ENCODE results near the gene KIF5A. TPM values are rescaled to one million over a fixed set of nuclear protein-coding genes. Genes with fewer than 3 reads are reported as not detected.

KIF5A gene
- total RNA-seq, 4 donors from 2014 or later = 2.1 to 3.2 (median 2.4) TPM

DNA sequence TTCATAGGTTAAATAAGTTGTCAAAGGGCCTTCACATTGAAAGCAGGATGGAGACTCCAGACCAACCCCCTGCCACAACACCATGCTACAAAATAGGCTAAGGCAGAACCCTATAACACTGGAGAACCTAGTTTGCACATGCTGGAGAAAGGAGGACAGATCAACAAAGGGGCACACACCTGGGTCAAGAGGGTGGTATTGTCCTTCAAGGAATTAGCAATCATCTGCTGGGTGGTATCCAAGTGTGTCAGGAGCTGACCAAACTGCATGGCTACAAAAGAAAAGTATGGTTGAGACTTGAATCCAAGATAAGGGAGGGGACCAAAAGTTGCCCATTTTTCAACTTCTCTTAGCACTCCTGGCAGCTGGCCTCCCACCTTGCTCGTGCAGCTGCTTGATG lies 18.0 kb upstream of the KIF5A start:
- H3K36me3 ChIP-seq = peaks cover 78 to 97% (median 88%) of the 10 kb centered on the region in 4 donors
- no peak overlapping the region for H3K27ac ChIP-seq (replicated peaks in 1 of 4)

GRCh38 chr12:57533108-57533507 lies 16.7 kb upstream of the KIF5A start:
- WGBS = 91% methylated on average over 8 of the region's 8 CpGs
- Histone ChIP-seq H3K27ac (replicated peaks in 1 of 4) (no peak overlapping the region), H3K4me3 (no peak overlapping the region), H3K36me3 (peaks cover 65 to 97% (median 86%) of the 10 kb centered on the region in 4 donors), H3K27me3 (no peaks in the 10 kb centered on the region), H3K9me3 (no peaks in the 10 kb centered on the region), H3K4me1 (peaks cover 0 to 12% (median 0%) of the 10 kb centered on the region in 4 donors)
- TF ChIP-seq POLR2AphosphoS5 (IDR thresholded peaks at IDR 0.05) (no peak), EP300 (IDR thresholded peaks at IDR 0.05) (no peak), POLR2A (IDR thresholded peaks at IDR 0.05; ENCODE audit: low read depth) (no peak)
- TF ChIP-seq, protein P1, sequence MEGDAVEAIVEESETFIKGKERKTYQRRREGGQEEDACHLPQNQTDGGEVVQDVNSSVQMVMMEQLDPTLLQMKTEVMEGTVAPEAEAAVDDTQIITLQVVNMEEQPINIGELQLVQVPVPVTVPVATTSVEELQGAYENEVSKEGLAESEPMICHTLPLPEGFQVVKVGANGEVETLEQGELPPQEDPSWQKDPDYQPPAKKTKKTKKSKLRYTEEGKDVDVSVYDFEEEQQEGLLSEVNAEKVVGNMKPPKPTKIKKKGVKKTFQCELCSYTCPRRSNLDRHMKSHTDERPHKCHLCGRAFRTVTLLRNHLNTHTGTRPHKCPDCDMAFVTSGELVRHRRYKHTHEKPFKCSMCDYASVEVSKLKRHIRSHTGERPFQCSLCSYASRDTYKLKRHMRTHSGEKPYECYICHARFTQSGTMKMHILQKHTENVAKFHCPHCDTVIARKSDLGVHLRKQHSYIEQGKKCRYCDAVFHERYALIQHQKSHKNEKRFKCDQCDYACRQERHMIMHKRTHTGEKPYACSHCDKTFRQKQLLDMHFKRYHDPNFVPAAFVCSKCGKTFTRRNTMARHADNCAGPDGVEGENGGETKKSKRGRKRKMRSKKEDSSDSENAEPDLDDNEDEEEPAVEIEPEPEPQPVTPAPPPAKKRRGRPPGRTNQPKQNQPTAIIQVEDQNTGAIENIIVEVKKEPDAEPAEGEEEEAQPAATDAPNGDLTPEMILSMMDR (IDR thresholded peaks at IDR 0.05) = no peak
- intact Hi-C loops (cut with DNase I) = no loop called here
- no peak for DNase-seq (ENCODE audit: extremely low spot score)

More for the DNA sequence above, 18.0 kb upstream of the KIF5A start:
- Histone ChIP-seq H3K27me3 (no peaks in the 10 kb centered on the region), H3K9me3 (no peaks in the 10 kb centered on the region), H3K4me1 (peaks cover 0 to 12% (median 0%) of the 10 kb centered on the region in 4 donors), H3K4me3 (no peak overlapping the region)
- DNase-seq (ENCODE audit: extremely low spot score) = no peak
- no CpG with 5 or more reads among the region's 1 CpG for WGBS
- intact Hi-C loops (cut with DNase I) = no loop called here
- no peak for TF ChIP-seq POLR2AphosphoS5 (IDR thresholded peaks at IDR 0.05)
- TF ChIP-seq, protein P1 (IDR thresholded peaks at IDR 0.05) = no peak

DNA sequence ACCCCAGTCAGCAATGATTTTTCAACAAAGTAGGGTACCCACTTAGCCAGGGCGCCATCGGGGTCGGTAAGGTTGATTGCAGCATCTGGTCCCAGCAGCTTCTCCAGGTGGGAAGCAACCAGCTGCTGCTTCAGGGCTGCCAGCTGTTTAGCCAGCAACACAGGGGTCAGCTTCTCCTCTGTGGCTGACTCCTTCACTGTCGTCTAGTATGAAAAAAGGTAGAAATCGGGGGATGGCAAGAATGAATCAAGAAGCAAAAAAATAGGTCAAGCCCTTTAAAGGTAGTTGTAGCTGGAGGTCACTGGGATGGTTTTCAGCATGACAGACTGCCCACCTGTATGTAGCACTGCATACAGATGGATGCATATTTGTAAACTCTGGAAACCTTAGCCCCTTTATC lies 15.6 kb upstream of the KIF5A start:
- no peaks in the 10 kb centered on the region for H3K27me3 ChIP-seq
- H3K4me1 ChIP-seq = peaks cover 0 to 9% (median 0%) of the 10 kb centered on the region in 4 donors
- H3K36me3 ChIP-seq = peaks cover 54 to 97% (median 86%) of the 10 kb centered on the region in 4 donors
- TF ChIP-seq POLR2AphosphoS5 (IDR thresholded peaks at IDR 0.05) = no peak
- TF ChIP-seq, protein P1 (IDR thresholded peaks at IDR 0.05) = no peak
- TF ChIP-seq EP300 (IDR thresholded peaks at IDR 0.05) = no peak
- no peak for TF ChIP-seq POLR2A (IDR thresholded peaks at IDR 0.05; ENCODE audit: low read depth)
- H3K27ac ChIP-seq (replicated peaks in 1 of 4) = no peak overlapping the region
- no peak for DNase-seq (ENCODE audit: extremely low spot score)
- 89% methylated on average over 5 of the region's 5 CpGs for WGBS
- H3K4me3 ChIP-seq = no peak overlapping the region
- intact Hi-C loops (cut with DNase I) = no loop called here
- no peaks in the 10 kb centered on the region for H3K9me3 ChIP-seq

GRCh38 chr12:57534991-57535543 lies 14.8 kb upstream of the KIF5A start:
- H3K4me3 ChIP-seq = no peak overlapping the region
- no peak overlapping the region for H3K27ac ChIP-seq (replicated peaks in 1 of 4)
- peaks cover 0 to under 1% (median 0%) of the 10 kb centered on the region in 4 donors for H3K4me1 ChIP-seq
- no peaks in the 10 kb centered on the region for H3K27me3 ChIP-seq
- WGBS = 85% methylated on average over 3 of the region's 3 CpGs
- TF ChIP-seq, protein P1 (IDR thresholded peaks at IDR 0.05) = no peak
- TF ChIP-seq POLR2AphosphoS5 (IDR thresholded peaks at IDR 0.05) = no peak
- TF ChIP-seq POLR2A (IDR thresholded peaks at IDR 0.05; ENCODE audit: low read depth) = no peak
- TF ChIP-seq EP300 (IDR thresholded peaks at IDR 0.05) = no peak
- H3K9me3 ChIP-seq = no peaks in the 10 kb centered on the region
- no peak for DNase-seq (ENCODE audit: extremely low spot score)
- intact Hi-C loops (cut with DNase I) = no loop called here
- H3K36me3 ChIP-seq = peaks cover 46 to 97% (median 84%) of the 10 kb centered on the region in 4 donors

Measured in esophagus muscularis mucosa (tissue), 4 donors.